HL-60/S4 treated with retinoic acid at 250 ng/mL for 4 days and 3 days (cell line): Measurements from ENCODE around the gene MATN1.

Experiments used
- in situ Hi-C: fragments of 300-500 bp; cut with MboI; formaldehyde crosslinking; loops from 2 replicates; pipeline ENCODE4 v1.7.0; 2022; ENCODE audit warnings: low sequenced_read_pairs

Gene MATN1

GRCh38 chr1:30758785-30759380, 35.5 kb upstream of the MATN1 start:
- in situ Hi-C loops = no loop called here

- in situ Hi-C loops = no loop called here
Observed at GRCh38 chr1:30758121-30758688, 34.8 kb upstream of the MATN1 start.

DNA sequence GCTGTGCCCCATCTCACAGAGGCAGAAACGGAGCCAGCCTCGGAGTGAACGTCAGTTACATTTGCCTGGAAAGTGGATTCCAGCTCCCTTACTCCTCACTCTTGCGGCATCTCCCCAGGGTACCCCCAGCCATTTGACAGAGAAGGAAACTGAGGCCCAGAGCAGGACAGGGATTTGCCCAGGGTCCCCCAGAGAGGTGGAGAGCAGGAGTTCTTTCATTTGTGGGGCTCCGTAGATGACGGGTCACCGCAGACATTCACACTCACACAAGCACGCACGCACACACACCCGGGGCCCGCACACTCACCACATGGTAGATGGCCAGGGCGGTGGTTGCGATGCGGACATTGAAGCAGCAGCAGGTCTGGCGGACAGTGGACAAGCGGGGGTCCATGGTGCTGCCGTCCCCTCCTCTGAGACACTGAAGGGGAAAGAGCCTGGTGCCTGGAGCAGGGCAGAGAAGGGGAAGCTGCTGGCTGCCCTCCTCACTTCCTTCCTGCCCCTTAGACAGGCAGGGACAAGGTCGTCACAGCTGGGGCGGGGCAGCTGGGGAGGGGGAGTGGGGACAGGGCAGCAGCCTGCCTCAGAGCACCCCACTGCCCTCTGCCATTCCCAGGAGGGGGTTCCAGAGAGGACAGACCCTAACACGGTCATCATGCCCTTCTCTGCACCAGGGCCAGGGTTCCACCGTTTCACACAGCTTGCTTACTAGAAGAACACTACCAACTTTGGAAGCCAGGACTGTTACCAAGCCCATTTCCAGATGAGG, 34.2 kb upstream of the MATN1 start, which contains the start of gene LAPTM5:
LAPTM5 (minus strand) TSS at position 423 of the 769 bp plus-strand sequence; CDS start at position 394, 29 bp downstream.
- in situ Hi-C loops = no loop called here

DNA sequence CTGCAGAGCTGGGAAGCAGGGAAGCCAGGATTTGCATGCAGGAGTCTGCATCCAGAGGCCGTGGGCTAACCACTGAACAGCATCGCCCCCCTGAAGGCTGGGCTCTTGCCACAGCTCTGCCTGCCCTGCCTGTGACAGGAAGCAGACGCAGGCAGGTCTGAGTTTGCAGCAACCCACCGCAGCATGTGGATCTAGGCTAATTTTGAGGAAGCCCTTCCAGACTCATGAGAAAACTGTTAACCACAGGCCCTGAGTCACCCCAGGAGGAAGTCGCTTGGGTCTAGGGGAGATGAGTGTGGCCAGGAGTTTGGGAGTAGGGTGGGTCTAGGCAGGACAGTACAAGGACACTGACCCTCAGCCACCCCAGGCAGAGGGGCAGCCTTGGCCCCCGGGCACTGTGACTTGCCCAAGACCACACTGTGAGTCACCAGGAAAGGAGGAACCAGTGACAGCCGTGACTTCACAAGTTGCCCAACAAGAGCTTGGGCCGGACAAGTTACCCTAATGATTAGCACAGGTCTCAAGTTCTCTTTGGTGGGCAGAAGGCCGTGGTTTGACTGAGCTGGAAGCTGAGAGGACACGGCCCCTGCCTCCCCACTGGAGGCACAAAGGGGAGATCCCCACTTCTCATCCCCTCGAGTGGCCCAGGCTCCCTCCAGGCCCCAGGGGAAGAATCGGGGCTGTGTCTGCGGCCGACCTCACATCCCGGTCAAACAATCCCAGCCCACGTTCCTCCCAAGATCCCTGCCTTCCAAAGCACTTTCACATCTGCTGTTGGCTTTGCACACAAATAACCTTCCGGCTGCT, 33.4 kb upstream of the MATN1 start:
- in situ Hi-C loops = no loop called here

GRCh38 chr1:30756206-30756544, 32.8 kb upstream of the MATN1 start:
- in situ Hi-C loops = no loop called here

DNA sequence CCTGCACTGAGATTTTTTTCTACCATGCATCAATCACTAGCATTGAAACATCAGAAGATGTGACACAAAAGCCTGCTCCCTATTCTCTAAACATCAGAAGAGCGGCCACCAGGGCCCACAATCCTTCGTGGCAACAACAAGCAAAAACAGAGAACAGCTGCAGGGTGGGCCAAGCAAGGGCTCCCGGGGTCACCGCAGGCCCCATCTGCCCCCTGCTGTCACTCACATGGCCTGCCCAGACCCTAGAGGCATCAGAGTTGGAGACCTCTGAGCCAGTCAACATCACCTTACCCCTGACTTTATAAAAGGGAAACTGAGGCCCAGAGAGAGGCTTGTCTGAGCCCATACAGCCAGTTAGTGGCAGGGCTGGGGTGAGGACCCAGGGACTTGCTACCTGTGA, 32.4 kb upstream of the MATN1 start:
- in situ Hi-C loops = no loop called here

DNA sequence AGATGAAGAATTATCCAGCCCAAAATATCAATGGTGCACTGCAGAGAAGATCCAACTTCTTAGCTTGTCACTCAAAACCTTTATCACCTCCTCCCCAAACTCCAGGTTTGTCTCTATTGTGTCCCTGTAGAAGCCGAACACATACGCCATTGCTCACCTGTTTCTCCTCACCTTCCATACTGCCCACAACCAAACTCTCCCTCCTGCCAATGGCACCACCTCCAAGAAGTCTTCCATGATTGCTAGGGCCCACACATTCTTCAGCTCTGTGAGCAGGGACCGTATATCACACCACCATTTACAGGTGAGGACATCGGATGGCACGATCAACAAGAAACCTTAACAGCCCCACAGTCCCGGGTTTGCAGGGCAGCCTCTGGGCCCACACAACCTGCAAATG, 31.9 kb upstream of the MATN1 start:
- in situ Hi-C loops = no loop called here

- in situ Hi-C loops = no loop called here
Observed at GRCh38 chr1:30754684-30755171, 31.3 kb upstream of the MATN1 start.

DNA sequence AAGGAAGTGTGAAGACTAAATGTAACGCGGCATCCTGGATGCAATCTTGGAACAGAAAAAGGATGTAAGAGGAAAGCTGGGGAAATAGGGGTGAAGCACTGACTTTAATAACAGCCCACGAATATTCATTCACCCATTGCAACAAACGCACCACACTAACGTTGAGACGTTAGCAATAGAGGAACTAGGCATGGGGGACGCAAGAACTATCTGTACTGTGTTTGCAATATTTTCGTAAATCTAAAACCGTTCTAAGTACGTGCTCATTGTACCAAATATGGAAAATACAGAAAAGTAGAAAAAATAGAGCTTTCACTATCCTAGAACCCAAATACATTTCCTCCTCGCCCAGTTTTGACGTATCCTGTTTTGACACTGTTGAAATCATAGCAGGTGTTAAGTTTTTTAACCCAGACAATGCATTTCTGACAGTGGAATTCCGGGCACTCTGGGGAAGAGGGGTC, 30.3 kb upstream of the MATN1 start:
- in situ Hi-C loops = no loop called here

- in situ Hi-C loops = no loop called here
Observed at GRCh38 chr1:30753118-30753517, 29.7 kb upstream of the MATN1 start.

GRCh38 chr1:30752651-30752908, 29.2 kb upstream of the MATN1 start:
- in situ Hi-C loops = no loop called here

DNA sequence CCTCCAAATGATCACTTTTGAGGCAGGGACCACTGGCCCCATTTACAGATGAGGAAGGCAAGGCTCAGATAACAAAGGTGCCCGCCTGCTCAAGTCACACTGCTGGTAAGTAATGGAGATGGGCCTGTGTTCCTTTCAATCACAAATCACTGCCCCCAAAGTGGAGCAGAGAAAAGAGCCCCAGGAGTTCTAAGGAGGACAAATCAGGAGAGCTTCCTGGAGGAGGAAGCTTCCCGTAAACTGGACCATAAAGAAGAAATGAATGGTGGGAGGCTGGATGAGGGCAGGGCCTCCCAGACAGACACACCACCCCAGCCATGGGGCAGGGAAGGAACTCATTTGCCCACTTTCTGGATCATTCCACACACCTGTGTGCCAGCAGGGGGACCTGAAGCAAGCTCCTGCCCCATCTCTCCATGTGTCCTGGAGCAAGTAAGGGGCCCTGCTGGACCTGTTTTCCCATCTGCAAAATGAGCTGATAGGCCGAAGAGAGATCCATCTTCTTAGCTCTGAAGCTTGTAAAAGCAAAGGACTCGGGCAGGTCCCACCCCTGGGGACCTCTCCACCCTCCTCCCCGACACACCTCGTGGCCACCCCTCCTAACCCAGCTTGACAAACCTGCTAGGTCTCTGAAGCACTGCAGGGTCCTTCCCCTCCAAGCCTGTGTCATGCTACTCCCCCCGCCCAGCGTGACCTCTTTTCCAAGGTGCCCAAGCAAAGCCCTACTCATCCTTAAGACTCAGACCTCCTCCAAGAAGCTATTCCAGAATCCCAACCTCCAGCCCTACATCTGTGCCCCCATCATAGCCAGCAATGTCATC, 28.7 kb upstream of the MATN1 start:
- in situ Hi-C loops = no loop called here

DNA sequence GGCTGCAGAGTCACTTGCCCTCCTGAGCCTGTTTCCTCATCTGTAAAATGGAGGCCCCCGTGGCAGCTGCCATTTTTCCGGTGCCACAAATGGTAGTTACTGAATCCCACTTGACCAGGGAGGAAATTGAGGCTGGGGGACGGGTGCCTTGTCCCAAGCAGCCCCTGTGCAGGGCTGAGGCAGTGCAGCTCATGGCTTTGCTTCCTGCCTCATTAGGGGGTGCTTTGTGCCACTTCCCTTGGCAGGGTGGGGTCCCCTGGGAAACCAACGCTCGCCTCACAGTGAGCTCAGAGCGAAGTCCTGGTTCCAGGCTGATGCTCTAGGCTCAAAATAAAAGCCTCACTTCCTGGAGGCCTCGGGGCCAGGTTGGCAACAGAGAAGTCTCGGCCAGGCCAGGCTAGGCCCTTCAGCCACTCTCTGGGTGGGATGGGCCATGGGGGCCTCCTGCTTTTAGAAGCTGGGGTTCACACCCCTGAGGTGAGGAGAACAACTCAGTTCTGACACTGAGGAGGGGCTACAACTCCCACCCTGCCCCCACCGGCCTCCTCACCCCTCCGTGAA, 27.4 kb upstream of the MATN1 start:
- in situ Hi-C loops = no loop called here

DNA sequence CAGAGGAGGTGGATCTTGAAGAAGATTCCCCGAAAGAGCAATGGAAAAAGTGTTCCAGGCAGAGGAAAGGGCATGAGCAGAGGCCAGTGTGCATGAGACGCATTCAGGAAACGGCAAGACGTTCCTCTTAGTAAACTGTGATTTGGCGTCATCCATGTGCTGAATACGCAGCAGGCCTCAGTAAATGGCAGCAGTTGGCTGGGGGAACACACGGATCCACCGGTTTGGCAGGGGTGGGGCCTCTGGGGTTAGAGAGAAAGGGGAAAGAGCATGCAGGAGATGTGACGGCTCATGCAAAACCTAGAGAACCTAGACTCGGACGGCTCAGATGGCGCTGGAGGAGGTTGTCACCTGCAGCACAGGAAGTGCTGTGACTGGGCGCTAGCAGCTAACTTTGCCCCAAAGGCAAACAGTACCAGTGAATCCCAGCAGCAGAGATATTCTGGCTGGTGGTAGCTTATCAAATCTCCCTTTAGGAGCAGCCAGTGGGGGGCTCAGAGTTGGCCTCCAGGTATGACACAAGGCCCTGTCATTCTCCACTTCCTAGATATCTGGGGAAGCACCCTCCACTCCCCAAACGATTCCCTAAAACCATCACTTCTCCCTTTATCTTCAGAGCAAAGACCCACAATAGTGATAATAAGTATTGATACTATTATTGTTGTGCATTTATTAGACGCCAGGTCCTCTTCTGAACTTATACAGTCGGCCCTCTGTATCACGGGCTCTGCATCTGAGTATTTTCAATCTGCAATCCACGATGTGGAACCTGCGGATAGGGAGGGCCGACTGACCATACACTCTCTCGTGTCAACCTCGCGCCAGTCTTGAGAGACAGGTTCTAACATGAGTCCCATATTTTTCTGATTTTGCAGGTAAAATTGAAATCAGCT, 26.6 kb upstream of the MATN1 start:
- in situ Hi-C loops = no loop called here

DNA sequence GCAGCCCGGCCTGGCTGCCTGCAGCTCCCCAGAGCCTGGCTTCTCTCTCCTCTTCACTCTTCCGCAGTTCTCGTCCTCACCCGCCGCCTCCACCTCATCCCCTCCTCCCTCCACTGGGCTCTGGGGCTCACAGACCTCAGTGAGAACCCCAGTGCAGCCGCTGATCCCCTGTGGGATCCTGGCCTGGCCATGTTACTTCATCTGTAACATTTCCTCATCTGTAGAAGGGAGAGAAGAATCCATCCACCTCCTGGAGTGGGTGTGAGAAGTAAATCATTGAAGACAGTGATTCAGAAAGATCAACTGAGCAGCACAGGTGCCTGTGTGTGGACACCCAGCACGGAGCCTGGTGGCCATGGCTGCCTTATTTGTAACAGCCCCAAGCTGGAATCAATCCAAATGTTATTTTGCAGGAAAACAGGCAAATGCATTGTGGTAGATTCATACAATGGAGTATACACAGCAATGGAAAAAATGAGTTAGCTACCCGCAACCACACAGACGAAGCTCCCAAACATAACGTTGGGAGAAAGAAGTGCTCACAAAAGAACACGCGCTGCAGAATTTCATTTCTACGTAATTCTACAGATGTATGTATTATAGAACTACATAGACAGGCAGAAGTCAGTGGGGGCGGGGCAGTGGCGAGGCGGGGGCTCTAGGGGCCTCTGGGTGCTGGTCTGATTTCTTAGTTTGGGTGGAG, 25.5 kb upstream of the MATN1 start:
- in situ Hi-C loops = no loop called here

- in situ Hi-C loops = no loop called here
Observed at GRCh38 chr1:30748098-30748698, 24.8 kb upstream of the MATN1 start.

- in situ Hi-C loops = no loop called here
Observed at GRCh38 chr1:30747033-30748008, 23.9 kb upstream of the MATN1 start.
